HepG2 (cell line): Measurements from ENCODE around the gene SHANK3. TPM values are rescaled to one million over a fixed set of nuclear protein-coding genes. Genes with fewer than 3 reads are reported as not detected.

ENCODE experiments used
- ATAC-seq: fragments of 200-7000 bp; cut with Tn5 transposase; 3 replicates; pipeline ENCODE4 v1.9.1; 2020; ENCODE audit warnings: mild to moderate bottlenecking, moderate library complexity
- BruUV-seq: library from RNA; stranded (reverse); fragments of 400-500 nt; replicated peaks from 2 replicates; lab custom pipeline; 2021; lab: Mats Ljungman, UMichigan
- CTCF ChIA-PET: fragments of 300-600 bp; formaldehyde crosslinking; extraction: SDS; loops from one replicate; lab custom pipeline; 2021; ENCODE audit warnings: low total read pairs, inconsistent platforms, low intra/inter-chr PET ratio; lab: Yijun Ruan, JAX
- POLR2A ChIA-PET: fragments of 350-600 bp; sonication (Branson Sonifier 250); formaldehyde crosslinking; loops from one replicate; lab custom pipeline; 2020; ENCODE audit warnings: antibody characterized with exemption, inconsistent platforms; lab: Yijun Ruan, JAX
- DNase-seq: peaks from one replicate; pipeline ENCODE4 v3.0.0-alpha.2; 2015; ENCODE audit warnings: low spot score
- FAIRE-seq: peaks from 3 replicates; lab custom pipeline; 2011; peaks lifted over from hg19 to GRCh38; lab: Jason Lieb, UNC
- H2AFZ ChIP-seq: one replicate; pipeline ENCODE4 v1.6.1; 2011; ENCODE audit warnings: low read length, inconsistent platforms
- H3K27ac ChIP-seq: fragments of 300-600 bp; 3 replicates; pipeline ENCODE4 v1.8.0; 2011; ENCODE audit warnings: mixed run types, mild to moderate bottlenecking, mixed read lengths, low read length, inconsistent platforms; ENCODE audit not compliant: insufficient read depth; ENCODE audit errors: extremely low read length
- H3K27me3 ChIP-seq, 2 experiments: fragments of 200-600 bp in 1 of 2; 2 replicates in 1 of 2; 3 replicates in 1 of 2; pipeline versions ENCODE4 v1.6.0 to v1.8.0; 2011; ENCODE audit warnings: low read length in 2 of 2, mild to moderate bottlenecking in 2 of 2, moderate library complexity in 2 of 2, inconsistent platforms in 1 of 2; ENCODE audit not compliant: insufficient read depth in 2 of 2, control insufficient read depth in 1 of 2
- H3K36me3 ChIP-seq, 2 experiments: fragments of 200-600 bp in 1 of 2; replicated peaks in 1 of 2; 2 replicates in 1 of 2; 3 replicates in 1 of 2; pipeline versions ENCODE4 v1.5.1 to v1.8.0; 2011; ENCODE audit warnings: low read length in 2 of 2, inconsistent platforms in 1 of 2; ENCODE audit not compliant: insufficient read depth in 2 of 2, control insufficient read depth in 1 of 2
- H3K4me1 ChIP-seq: 2 replicates; pipeline ENCODE4 v1.5.1; 2012; ENCODE audit warnings: low read length, inconsistent platforms; ENCODE audit not compliant: insufficient read depth
- H3K4me2 ChIP-seq: 2 replicates; pipeline ENCODE4 v1.6.0; 2011; ENCODE audit warnings: low read depth, low read length, inconsistent platforms
- H3K4me3 ChIP-seq, 3 experiments: fragments of 200-600 bp in 1 of 3; sonication (generic), shearing (Covaris generic) in 1 of 3; replicated peaks in 1 of 3; 2 replicates each; pipeline ENCODE4 v1.5.1; 2011 to 2016; ENCODE audit warnings: low read length in 3 of 3, inconsistent platforms in 2 of 3, low read depth in 2 of 3, mild to moderate bottlenecking in 2 of 3, control low read depth in 1 of 3, mixed read lengths in 1 of 3; ENCODE audit not compliant: insufficient read depth in 1 of 3
- H3K79me2 ChIP-seq: one replicate; pipeline ENCODE4 v1.6.1; 2011; ENCODE audit warnings: low read length, inconsistent platforms; ENCODE audit not compliant: insufficient read depth
- H3K9ac ChIP-seq: 2 replicates; pipeline ENCODE4 v1.6.0; 2011; ENCODE audit warnings: mild to moderate bottlenecking, low read depth, low read length, inconsistent platforms; ENCODE audit not compliant: insufficient read depth
- H3K9me3 ChIP-seq: 2 replicates; pipeline ENCODE4 v1.5.1; 2012; ENCODE audit warnings: mild to moderate bottlenecking, low read length
- H4K20me1 ChIP-seq: 2 replicates; pipeline ENCODE4 v1.6.0; 2011; ENCODE audit warnings: inconsistent platforms, mild to moderate bottlenecking, low read length, moderate library complexity; ENCODE audit not compliant: insufficient read depth
- FOXA1 ChIP-seq, 2 experiments: fragments of 450-650 bp in 1 of 2; sonication (generic) in 1 of 2; formaldehyde crosslinking in 1 of 2; IDR thresholded peaks; 2 replicates each; pipeline versions ENCODE4 v1.4.0 to v1.6.1; 2016 to 2020; ENCODE audit warnings: missing genetic modification reagents in 1 of 2
- KLF12 ChIP-seq: sonication (generic); formaldehyde crosslinking; IDR thresholded peaks from 2 replicates; pipeline ENCODE4 v1.4.0; 2020; ENCODE audit warnings: missing genetic modification reagents, borderline replicate concordance
- KMT2B ChIP-seq: IDR thresholded peaks from 2 replicates; pipeline ENCODE4 v1.6.1; 2016; ENCODE audit warnings: missing genetic modification reagents, missing compliant biosample characterization
- NCOA2 ChIP-seq: sonication (generic); formaldehyde crosslinking; IDR thresholded peaks from 2 replicates; pipeline ENCODE4 v1.8.0; 2022; ENCODE audit warnings: inconsistent platforms
- NFE2 ChIP-seq: sonication (generic); formaldehyde crosslinking; IDR thresholded peaks from 2 replicates; pipeline ENCODE4 v1.4.0; 2020; ENCODE audit warnings: missing genetic modification reagents
- ONECUT2 ChIP-seq: sonication (generic); formaldehyde crosslinking; IDR thresholded peaks from 2 replicates; pipeline ENCODE4 v1.4.0; 2020; ENCODE audit warnings: missing genetic modification reagents
- ZNF549 ChIP-seq: sonication (generic); formaldehyde crosslinking; IDR thresholded peaks from 2 replicates; pipeline ENCODE4 v1.5.0; 2020; ENCODE audit warnings: missing genetic modification reagents
- ZNF747 ChIP-seq: sonication (generic); formaldehyde crosslinking; IDR thresholded peaks from 2 replicates; pipeline ENCODE4 v1.8.1; 2023; ENCODE audit warnings: missing genetic modification reagents, mild to moderate bottlenecking, borderline replicate concordance
- ZNF878 ChIP-seq: sonication (generic); formaldehyde crosslinking; IDR thresholded peaks from 2 replicates; pipeline ENCODE4 v1.8.1; 2023; ENCODE audit warnings: mild to moderate bottlenecking, missing genetic modification reagents, moderate library complexity
- WGBS: methylation state at CpG from one replicate; pipeline ENCODE4 v1.1.6; 2017; ENCODE audit warnings: low lambda C conversion rate; 5-methylcytosine and 5-hydroxymethylcytosine counted together
- in situ Hi-C: cut with HindIII; loops from 2 replicates; pipeline ENCODE4 v1.10.0; 2017; ENCODE audit warnings: low pct_unique_long_range_greater_than_20kb; ENCODE audit not compliant: extremely low pct_ligation_motif_present
- intact Hi-C: fragments of 100-400 bp; cut with micrococcal nuclease; formaldehyde crosslinking; loops from one replicate; pipeline ENCODE4 v1.10.0; 2022; ENCODE audit not compliant: unreplicated experiment
- polyA plus RNA-seq, 8 experiments: library from polyadenylated mRNA; depleted of rRNA in 3 of 8; stranded (reverse) in 7 of 8; unstranded in 1 of 8; fragments of >200 nt; fragmentation: Illumina TruSeq in 4 of 8; extraction: Trizol in 4 of 8; gene quantifications; 2 replicates each; pipeline versions ENCODE4 v1.2.1 to v1.2.3, GENCODE V29; 2011 to 2016; ENCODE audit warnings: low read depth in 4 of 8, missing spikeins in 1 of 8, mixed read lengths in 1 of 8; ENCODE audit not compliant: insufficient read depth in 1 of 8
- total RNA-seq, 5 experiments: library from RNA; depleted of rRNA; stranded (reverse); fragments of >200 nt; fragmentation: Illumina TruSeq; extraction: Trizol; gene quantifications; 2 replicates each; pipeline ENCODE4 v1.2.3, GENCODE V29; 2016; ENCODE audit warnings: low read depth in 1 of 5
- TF ChIP-seq, protein P1 (sequence below): sonication (generic); formaldehyde crosslinking; IDR thresholded peaks from 2 replicates; pipeline ENCODE4 v1.5.1; 2020; ENCODE audit warnings: mild to moderate bottlenecking, missing genetic modification reagents, moderate library complexity
- TF ChIP-seq, protein P2 (sequence below): sonication (generic); formaldehyde crosslinking; IDR thresholded peaks from 2 replicates; pipeline ENCODE4 v1.5.0; 2020; ENCODE audit warnings: missing genetic modification reagents, mild to moderate bottlenecking, borderline replicate concordance
- TF ChIP-seq, protein P3 (sequence below): sonication (generic); formaldehyde crosslinking; IDR thresholded peaks from 2 replicates; pipeline ENCODE4 v1.9.0; 2022; ENCODE audit warnings: low read depth, missing genetic modification reagents

Gene SHANK3
- total and polyA plus RNA-seq, 2 of the 13 experiments (the other 11 are each of a cell fraction or from before 2014, with no cell fraction given), result 2.9 to 4.6 TPM

DNA sequence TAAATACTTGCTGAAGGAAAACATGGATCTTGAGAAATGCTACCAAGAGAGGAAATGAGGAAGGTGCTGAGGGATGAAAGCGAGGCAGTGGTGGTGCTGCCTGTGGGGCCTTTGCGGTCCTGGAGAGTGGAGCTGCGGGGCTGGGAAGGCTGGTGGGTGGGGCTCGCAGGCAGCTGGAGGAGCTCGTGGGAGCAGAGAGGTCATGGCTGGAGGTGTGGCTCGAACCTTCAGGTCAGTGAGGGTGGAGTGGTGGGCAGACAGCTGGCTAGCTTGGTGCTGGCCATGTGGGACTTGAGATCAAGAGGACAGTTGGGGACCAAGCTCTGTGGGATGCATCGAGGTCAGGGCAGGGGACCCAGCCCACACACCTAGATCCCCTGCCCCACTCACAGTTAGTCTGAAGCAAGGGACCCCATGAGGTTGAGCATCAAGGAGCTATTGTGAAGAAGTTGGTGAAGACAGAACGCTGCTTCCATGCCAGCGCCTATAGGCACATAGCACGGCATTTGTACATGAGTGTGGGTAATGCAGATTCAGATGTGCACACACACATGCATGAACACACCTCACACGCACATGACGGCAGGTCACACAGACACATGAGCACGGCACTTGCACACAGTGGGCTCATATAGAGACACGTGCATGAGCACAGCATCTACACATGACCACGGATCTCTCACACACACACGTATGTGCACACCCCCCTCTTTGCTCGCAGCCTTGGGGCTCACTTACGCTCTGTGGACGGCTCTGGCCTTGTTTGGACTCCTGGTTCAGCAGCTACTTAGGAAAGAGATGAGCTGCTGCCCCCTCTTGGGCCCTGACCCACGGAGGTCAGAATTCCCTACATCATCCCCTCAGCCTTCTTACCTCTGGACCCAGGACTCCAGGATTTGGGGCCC is 30.4 kb downstream of the SHANK3 start (continued):
- TF ChIP-seq, protein P1, sequence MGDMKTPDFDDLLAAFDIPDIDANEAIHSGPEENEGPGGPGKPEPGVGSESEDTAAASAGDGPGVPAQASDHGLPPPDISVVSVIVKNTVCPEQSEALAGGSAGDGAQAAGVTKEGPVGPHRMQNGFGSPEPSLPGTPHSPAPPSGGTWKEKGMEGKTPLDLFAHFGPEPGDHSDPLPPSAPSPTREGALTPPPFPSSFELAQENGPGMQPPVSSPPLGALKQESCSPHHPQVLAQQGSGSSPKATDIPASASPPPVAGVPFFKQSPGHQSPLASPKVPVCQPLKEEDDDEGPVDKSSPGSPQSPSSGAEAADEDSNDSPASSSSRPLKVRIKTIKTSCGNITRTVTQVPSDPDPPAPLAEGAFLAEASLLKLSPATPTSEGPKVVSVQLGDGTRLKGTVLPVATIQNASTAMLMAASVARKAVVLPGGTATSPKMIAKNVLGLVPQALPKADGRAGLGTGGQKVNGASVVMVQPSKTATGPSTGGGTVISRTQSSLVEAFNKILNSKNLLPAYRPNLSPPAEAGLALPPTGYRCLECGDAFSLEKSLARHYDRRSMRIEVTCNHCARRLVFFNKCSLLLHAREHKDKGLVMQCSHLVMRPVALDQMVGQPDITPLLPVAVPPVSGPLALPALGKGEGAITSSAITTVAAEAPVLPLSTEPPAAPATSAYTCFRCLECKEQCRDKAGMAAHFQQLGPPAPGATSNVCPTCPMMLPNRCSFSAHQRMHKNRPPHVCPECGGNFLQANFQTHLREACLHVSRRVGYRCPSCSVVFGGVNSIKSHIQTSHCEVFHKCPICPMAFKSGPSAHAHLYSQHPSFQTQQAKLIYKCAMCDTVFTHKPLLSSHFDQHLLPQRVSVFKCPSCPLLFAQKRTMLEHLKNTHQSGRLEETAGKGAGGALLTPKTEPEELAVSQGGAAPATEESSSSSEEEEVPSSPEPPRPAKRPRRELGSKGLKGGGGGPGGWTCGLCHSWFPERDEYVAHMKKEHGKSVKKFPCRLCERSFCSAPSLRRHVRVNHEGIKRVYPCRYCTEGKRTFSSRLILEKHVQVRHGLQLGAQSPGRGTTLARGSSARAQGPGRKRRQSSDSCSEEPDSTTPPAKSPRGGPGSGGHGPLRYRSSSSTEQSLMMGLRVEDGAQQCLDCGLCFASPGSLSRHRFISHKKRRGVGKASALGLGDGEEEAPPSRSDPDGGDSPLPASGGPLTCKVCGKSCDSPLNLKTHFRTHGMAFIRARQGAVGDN (CRISPR knock-in tag), result no peak
- TF ChIP-seq ONECUT2 (CRISPR knock-in tag) (no peak), NCOA2 (no peak)
- TF ChIP-seq, all 625 proteins: peak for 0

DNA sequence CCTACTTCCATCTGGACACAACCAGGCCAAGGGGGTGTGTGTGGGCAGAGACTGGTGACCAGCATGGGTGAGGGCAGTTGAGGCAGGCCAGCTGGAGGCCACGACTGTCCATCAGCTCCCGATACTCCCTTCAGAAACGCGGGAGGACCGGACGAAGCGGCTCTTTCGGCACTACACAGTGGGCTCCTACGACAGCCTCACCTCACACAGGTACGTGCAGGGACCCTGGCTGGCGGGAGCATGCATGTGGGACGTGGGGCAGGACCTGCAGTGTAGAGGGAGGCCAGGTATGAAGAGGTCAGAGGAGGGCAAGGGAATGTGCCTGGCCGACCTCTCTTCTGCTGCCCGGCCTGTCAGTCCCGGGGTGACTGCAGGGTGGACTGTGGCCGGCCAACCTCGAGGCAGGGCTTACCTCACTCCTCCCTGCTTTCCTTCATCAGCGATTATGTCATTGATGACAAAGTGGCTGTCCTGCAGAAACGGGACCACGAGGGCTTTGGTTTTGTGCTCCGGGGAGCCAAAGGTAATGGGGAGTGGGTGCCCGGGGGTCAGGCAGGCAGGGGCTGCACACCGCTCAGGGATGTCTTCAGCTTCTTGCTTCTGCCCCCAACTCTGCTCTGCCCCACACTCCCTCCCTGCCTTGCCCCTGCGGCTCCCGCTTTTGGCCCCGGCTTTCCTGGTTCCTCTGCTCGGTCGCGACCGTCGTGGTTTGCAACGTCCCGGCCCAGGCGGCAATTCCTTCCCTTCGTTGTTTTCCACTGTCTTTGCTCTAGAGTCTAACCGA is 31.3 kb downstream of the SHANK3 start:
- Histone ChIP-seq H3K27me3 (no peaks in the 10 kb centered on the region), H3K4me1 (peaks cover 37% of the 10 kb centered on the region), H3K9me3 (no peaks in the 10 kb centered on the region), H3K36me3 (peaks cover 13 to 39% of the 10 kb centered on the region in 2 experiments), H3K79me2 (peaks cover 30% of the 10 kb centered on the region), H4K20me1 (no peaks in the 10 kb centered on the region), H2AFZ (no peak overlapping the region), H3K4me2 (no peak overlapping the region), H3K9ac (no peak overlapping the region), H3K27ac (no peak overlapping the region), H3K4me3 (no peak overlapping the region)
- intact Hi-C loops (no loop called here), in situ Hi-C loops (no loop called here)
- no TSS peak for BruUV-seq
- WGBS, result 96% methylated on average over 30 of the region's 36 CpGs
- FAIRE-seq (no peak), ATAC-seq (no peak), DNase-seq (no peak)
- ChIA-PET POLR2A (no interaction called here), CTCF (no interaction called here)
- TF ChIP-seq KLF12 (CRISPR knock-in tag), result no peak
- TF ChIP-seq ZNF549 (CRISPR knock-in tag), result no peak
- no peak for TF ChIP-seq KMT2B (CRISPR knock-in tag)
- TF ChIP-seq, protein P2, sequence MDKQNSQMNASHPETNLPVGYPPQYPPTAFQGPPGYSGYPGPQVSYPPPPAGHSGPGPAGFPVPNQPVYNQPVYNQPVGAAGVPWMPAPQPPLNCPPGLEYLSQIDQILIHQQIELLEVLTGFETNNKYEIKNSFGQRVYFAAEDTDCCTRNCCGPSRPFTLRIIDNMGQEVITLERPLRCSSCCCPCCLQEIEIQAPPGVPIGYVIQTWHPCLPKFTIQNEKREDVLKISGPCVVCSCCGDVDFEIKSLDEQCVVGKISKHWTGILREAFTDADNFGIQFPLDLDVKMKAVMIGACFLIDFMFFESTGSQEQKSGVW (CRISPR knock-in tag), result no peak
- TF ChIP-seq ZNF878 (CRISPR knock-in tag), result no peak
- no peak for TF ChIP-seq NFE2 (CRISPR knock-in tag)
- no peak for TF ChIP-seq ZNF747 (CRISPR knock-in tag)
- TF ChIP-seq, protein P3, sequence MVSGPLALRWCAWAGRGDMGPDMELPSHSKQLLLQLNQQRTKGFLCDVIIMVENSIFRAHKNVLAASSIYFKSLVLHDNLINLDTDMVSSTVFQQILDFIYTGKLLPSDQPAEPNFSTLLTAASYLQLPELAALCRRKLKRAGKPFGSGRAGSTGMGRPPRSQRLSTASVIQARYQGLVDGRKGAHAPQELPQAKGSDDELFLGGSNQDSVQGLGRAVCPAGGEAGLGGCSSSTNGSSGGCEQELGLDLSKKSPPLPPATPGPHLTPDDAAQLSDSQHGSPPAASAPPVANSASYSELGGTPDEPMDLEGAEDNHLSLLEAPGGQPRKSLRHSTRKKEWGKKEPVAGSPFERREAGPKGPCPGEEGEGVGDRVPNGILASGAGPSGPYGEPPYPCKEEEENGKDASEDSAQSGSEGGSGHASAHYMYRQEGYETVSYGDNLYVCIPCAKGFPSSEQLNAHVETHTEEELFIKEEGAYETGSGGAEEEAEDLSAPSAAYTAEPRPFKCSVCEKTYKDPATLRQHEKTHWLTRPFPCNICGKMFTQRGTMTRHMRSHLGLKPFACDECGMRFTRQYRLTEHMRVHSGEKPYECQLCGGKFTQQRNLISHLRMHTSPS (CRISPR knock-in tag), result no peak
- no peak for TF ChIP-seq FOXA1 (IDR thresholded peaks at IDR 0.05)
- no peak for TF ChIP-seq FOXA1 (CRISPR knock-in tag; IDR thresholded peaks at IDR 0.05)
